ENCODE data around the gene CDH23.
A peak's percentile ranks its signal among the peaks of the same experiment; 100 is the strongest.

CDH23 gene

GRCh38 chr10:71605263-71605962 lies 208.7 kb downstream of the CDH23 start:
- Histone ChIP-seq H3K4me3 (replicated peaks; ENCODE audit: low read depth, low read length) (no peak overlapping the region), H3K27me3 (replicated peaks; ENCODE audit: control insufficient read depth, insufficient read depth, low read length) (peaks cover 1% of the 10 kb centered on the region), H3K36me3 (ENCODE audit: control insufficient read depth, insufficient read depth, low read length) (no peaks in the 10 kb centered on the region)
- no peak for DNase-seq (ENCODE audit: extremely low read depth, insufficient read length)
- TF ChIP-seq CTCF (IDR thresholded peaks at IDR 0.05; ENCODE audit: insufficient read depth, low read length, poor library complexity, severe bottlenecking), result no peak

- Histone ChIP-seq H3K27me3 (replicated peaks; ENCODE audit: control insufficient read depth, insufficient read depth, low read length) (peaks cover 3% of the 10 kb centered on the region), H3K36me3 (ENCODE audit: control insufficient read depth, insufficient read depth, low read length) (no peaks in the 10 kb centered on the region), H3K4me3 (replicated peaks; ENCODE audit: low read depth, low read length) (no peak overlapping the region)
- TF ChIP-seq CTCF (IDR thresholded peaks at IDR 0.05; ENCODE audit: insufficient read depth, low read length, poor library complexity, severe bottlenecking), result no peak
- DNase-seq (ENCODE audit: extremely low read depth, insufficient read length), result no peak
These were observed 209.7 kb downstream of the CDH23 start for GRCh38 chr10:71606257-71607081.

- H3K4me3 ChIP-seq (replicated peaks; ENCODE audit: low read depth, low read length), result no peak overlapping the region
These were observed 210.3 kb downstream of the CDH23 start for GRCh38 chr10:71607082-71607443.

GRCh38 chr10:71608819-71609768 lies 212.4 kb downstream of the CDH23 start:
- H3K27me3 ChIP-seq (replicated peaks; ENCODE audit: control insufficient read depth, insufficient read depth, low read length), result peaks cover 3% of the 10 kb centered on the region
- H3K4me3 ChIP-seq (replicated peaks; ENCODE audit: low read depth, low read length), result no peak overlapping the region
- no peak for DNase-seq (ENCODE audit: extremely low read depth, insufficient read length)
- TF ChIP-seq CTCF (IDR thresholded peaks at IDR 0.05; ENCODE audit: insufficient read depth, low read length, poor library complexity, severe bottlenecking), result peak; percentile 87
- H3K36me3 ChIP-seq (ENCODE audit: control insufficient read depth, insufficient read depth, low read length), result no peaks in the 10 kb centered on the region

More at GRCh38 chr10:71607082-71607443, 210.3 kb downstream of the CDH23 start:
- H3K36me3 ChIP-seq (ENCODE audit: control insufficient read depth, insufficient read depth, low read length), result no peaks in the 10 kb centered on the region
- H3K27me3 ChIP-seq (replicated peaks; ENCODE audit: control insufficient read depth, insufficient read depth, low read length), result peaks cover 3% of the 10 kb centered on the region
- TF ChIP-seq CTCF (IDR thresholded peaks at IDR 0.05; ENCODE audit: insufficient read depth, low read length, poor library complexity, severe bottlenecking), result no peak
- no peak for DNase-seq (ENCODE audit: extremely low read depth, insufficient read length)

- H3K27me3 ChIP-seq (replicated peaks; ENCODE audit: control insufficient read depth, insufficient read depth, low read length), result peaks cover 3% of the 10 kb centered on the region
- no peaks in the 10 kb centered on the region for H3K36me3 ChIP-seq (ENCODE audit: control insufficient read depth, insufficient read depth, low read length)
- no peak overlapping the region for H3K4me3 ChIP-seq (replicated peaks; ENCODE audit: low read depth, low read length)
- no peak for TF ChIP-seq CTCF (IDR thresholded peaks at IDR 0.05; ENCODE audit: insufficient read depth, low read length, poor library complexity, severe bottlenecking)
- DNase-seq (ENCODE audit: extremely low read depth, insufficient read length), result no peak
These were observed 213.9 kb downstream of the CDH23 start for GRCh38 chr10:71610651-71611050.
